SK-N-SH (cell line): Measurements from ENCODE around the gene PLCB1.

Experiments
- CHD2 ChIP-seq: fragments of 150-350 bp; IDR thresholded peaks from 2 replicates; pipeline ENCODE4 v1.6.1; 2018; ENCODE audit warnings: low read length; ENCODE audit not compliant: partially characterized antibody
- CTCF ChIP-seq: fragments of 200-600 bp; sonication (generic); IDR thresholded peaks from 2 replicates; pipeline ENCODE4 v1.6.1; 2017; ENCODE audit warnings: antibody characterized with exemption, mild to moderate bottlenecking, moderate library complexity
- EZH2phosphoT487 ChIP-seq: fragments of 200-600 bp; sonication (generic); IDR thresholded peaks from 2 replicates; pipeline ENCODE4 v1.6.1; 2017; ENCODE audit warnings: low read depth, mixed run types, mild to moderate bottlenecking, antibody characterized with exemption, moderate library complexity, borderline replicate concordance
- FOSL2 ChIP-seq: IDR thresholded peaks from 2 replicates; pipeline ENCODE4 v1.4.0; 2012; ENCODE audit warnings: low read depth, mild to moderate bottlenecking, moderate library complexity, borderline replicate concordance
- FOXJ3 ChIP-seq: sonication (generic); formaldehyde crosslinking; IDR thresholded peaks from 2 replicates; pipeline ENCODE4 v1.5.1; 2020; ENCODE audit warnings: mild to moderate bottlenecking, missing genetic modification reagents
- GABPA ChIP-seq: IDR thresholded peaks from 2 replicates; pipeline ENCODE4 v1.4.0; 2012; ENCODE audit warnings: low read depth, mild to moderate bottlenecking
- IRF3 ChIP-seq: fragments of 150-350 bp; IDR thresholded peaks from 2 replicates; pipeline ENCODE4 v1.6.1; 2016; ENCODE audit warnings: mild to moderate bottlenecking, low read depth, low read length
- MAX ChIP-seq: IDR thresholded peaks from 2 replicates; pipeline ENCODE4 v1.4.0; 2012; ENCODE audit warnings: low read depth
- NFIC ChIP-seq: IDR thresholded peaks from 2 replicates; pipeline ENCODE4 v1.4.0; 2012; ENCODE audit warnings: borderline replicate concordance
- POLR2AphosphoS5 ChIP-seq: IDR thresholded peaks from 2 replicates; pipeline ENCODE4 v1.6.1; 2012; ENCODE audit warnings: low read depth, low read length
- RCOR1 ChIP-seq: fragments of 150-350 bp; IDR thresholded peaks from 2 replicates; pipeline ENCODE4 v1.6.1; 2017; ENCODE audit warnings: antibody characterized with exemption, low read length
- REST ChIP-seq: IDR thresholded peaks from 2 replicates; pipeline ENCODE4 v1.6.1; 2012; ENCODE audit warnings: mild to moderate bottlenecking, low read depth, low read length, moderate library complexity
- RFX5 ChIP-seq: IDR thresholded peaks from 2 replicates; pipeline ENCODE4 v1.6.1; 2012; ENCODE audit warnings: mild to moderate bottlenecking, improper control_type of control experiment, low read length

GRCh38 chr20:8223091-8223870 lies 91.2 kb downstream of the PLCB1 start:
- TF ChIP-seq GABPA (no peak), CTCF (no peak), RCOR1 (no peak), REST (no peak), CHD2 (no peak), RFX5 (no peak), FOXJ3 (CRISPR knock-in tag) (no peak), POLR2AphosphoS5 (no peak), EZH2phosphoT487 (no peak), IRF3 (no peak), MAX (no peak), FOSL2 (peak; percentile 62; the same call in 1 of the 2 replicates), NFIC (no peak)
